HG02852 (cell line): ENCODE data around the gene DPYSL5.
"Not testable (repeated sequence)": the region's sequence is repeated elsewhere in the genome, so short reads cannot be mapped to it uniquely, and the experiment has no call there.

Experiments
- ATAC-seq: cut with Tn5 transposase; IDR thresholded peaks from one replicate; pipeline ENCODE4 v1.9.1; 2021; ENCODE audit warnings: mild to moderate bottlenecking, moderate library complexity; ENCODE audit not compliant: unreplicated experiment

DPYSL5 gene

GRCh38 chr2:26874514-26874913 is 26.6 kb downstream of the DPYSL5 start:
- no peak for ATAC-seq

- no peak for ATAC-seq
Observed at GRCh38 chr2:26875065-26875634, 27.2 kb downstream of the DPYSL5 start.

GRCh38 chr2:26875808-26876207 is 27.9 kb downstream of the DPYSL5 start:
- ATAC-seq: no peak

GRCh38 chr2:26876260-26876659 is 28.3 kb downstream of the DPYSL5 start:
- ATAC-seq: no peak

GRCh38 chr2:26877276-26877675 is 29.3 kb downstream of the DPYSL5 start:
- no peak for ATAC-seq

- ATAC-seq: no peak
Observed at GRCh38 chr2:26880161-26880560, 32.2 kb downstream of the DPYSL5 start.

GRCh38 chr2:26880910-26881435 is 33.0 kb downstream of the DPYSL5 start:
- ATAC-seq: no peak

- ATAC-seq: not testable (repeated sequence)
Observed at GRCh38 chr2:26882220-26882619, 34.3 kb downstream of the DPYSL5 start.

GRCh38 chr2:26883956-26884355 is 36.0 kb downstream of the DPYSL5 start:
- ATAC-seq: no peak

GRCh38 chr2:26884486-26884885 is 36.6 kb downstream of the DPYSL5 start:
- no peak for ATAC-seq

GRCh38 chr2:26885651-26886329 is 37.9 kb downstream of the DPYSL5 start:
- no peak for ATAC-seq

GRCh38 chr2:26886736-26887135 is 38.8 kb downstream of the DPYSL5 start:
- ATAC-seq: no peak

GRCh38 chr2:26887151-26887550 is 39.2 kb downstream of the DPYSL5 start:
- no peak for ATAC-seq

GRCh38 chr2:26889796-26890195 is 41.9 kb downstream of the DPYSL5 start:
- no peak for ATAC-seq

GRCh38 chr2:26890341-26891000 is 42.5 kb downstream of the DPYSL5 start:
- no peak for ATAC-seq

GRCh38 chr2:26892133-26892532 is 44.2 kb downstream of the DPYSL5 start:
- ATAC-seq: no peak

GRCh38 chr2:26892922-26893524 is 45.1 kb downstream of the DPYSL5 start:
- ATAC-seq: no peak

GRCh38 chr2:26894136-26894535 is 46.2 kb downstream of the DPYSL5 start:
- ATAC-seq: no peak

GRCh38 chr2:26897807-26898479 is 50.0 kb downstream of the DPYSL5 start:
- no peak for ATAC-seq

GRCh38 chr2:26898480-26899078 is 50.6 kb downstream of the DPYSL5 start:
- no peak for ATAC-seq
